ENCODE data around the gene ROR2.

- TF ChIP-seq, protein P1, sequence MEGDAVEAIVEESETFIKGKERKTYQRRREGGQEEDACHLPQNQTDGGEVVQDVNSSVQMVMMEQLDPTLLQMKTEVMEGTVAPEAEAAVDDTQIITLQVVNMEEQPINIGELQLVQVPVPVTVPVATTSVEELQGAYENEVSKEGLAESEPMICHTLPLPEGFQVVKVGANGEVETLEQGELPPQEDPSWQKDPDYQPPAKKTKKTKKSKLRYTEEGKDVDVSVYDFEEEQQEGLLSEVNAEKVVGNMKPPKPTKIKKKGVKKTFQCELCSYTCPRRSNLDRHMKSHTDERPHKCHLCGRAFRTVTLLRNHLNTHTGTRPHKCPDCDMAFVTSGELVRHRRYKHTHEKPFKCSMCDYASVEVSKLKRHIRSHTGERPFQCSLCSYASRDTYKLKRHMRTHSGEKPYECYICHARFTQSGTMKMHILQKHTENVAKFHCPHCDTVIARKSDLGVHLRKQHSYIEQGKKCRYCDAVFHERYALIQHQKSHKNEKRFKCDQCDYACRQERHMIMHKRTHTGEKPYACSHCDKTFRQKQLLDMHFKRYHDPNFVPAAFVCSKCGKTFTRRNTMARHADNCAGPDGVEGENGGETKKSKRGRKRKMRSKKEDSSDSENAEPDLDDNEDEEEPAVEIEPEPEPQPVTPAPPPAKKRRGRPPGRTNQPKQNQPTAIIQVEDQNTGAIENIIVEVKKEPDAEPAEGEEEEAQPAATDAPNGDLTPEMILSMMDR (IDR thresholded peaks at IDR 0.05; ENCODE audit: low read depth, low read length, missing input control) = no peak
- TF ChIP-seq, protein P2, sequence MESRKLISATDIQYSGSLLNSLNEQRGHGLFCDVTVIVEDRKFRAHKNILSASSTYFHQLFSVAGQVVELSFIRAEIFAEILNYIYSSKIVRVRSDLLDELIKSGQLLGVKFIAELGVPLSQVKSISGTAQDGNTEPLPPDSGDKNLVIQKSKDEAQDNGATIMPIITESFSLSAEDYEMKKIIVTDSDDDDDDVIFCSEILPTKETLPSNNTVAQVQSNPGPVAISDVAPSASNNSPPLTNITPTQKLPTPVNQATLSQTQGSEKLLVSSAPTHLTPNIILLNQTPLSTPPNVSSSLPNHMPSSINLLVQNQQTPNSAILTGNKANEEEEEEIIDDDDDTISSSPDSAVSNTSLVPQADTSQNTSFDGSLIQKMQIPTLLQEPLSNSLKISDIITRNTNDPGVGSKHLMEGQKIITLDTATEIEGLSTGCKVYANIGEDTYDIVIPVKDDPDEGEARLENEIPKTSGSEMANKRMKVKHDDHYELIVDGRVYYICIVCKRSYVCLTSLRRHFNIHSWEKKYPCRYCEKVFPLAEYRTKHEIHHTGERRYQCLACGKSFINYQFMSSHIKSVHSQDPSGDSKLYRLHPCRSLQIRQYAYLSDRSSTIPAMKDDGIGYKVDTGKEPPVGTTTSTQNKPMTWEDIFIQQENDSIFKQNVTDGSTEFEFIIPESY (IDR thresholded peaks at IDR 0.05) = no peak
- TF ChIP-seq EGR1 (IDR thresholded peaks at IDR 0.05; ENCODE audit: low read depth in 2 of 2) = no peak
- no peak for TF ChIP-seq ATF3 (IDR thresholded peaks at IDR 0.05)
- no peak for TF ChIP-seq RAD21 (IDR thresholded peaks at IDR 0.05)
- no peak for TF ChIP-seq TAF1 (conservative IDR thresholded peaks at IDR 0.05)
- no peak for TF ChIP-seq SP1 (IDR thresholded peaks at IDR 0.05)
These were observed 38.4 kb downstream of the ROR2 start for GRCh38 chr9:91911657-91912056.

Measured in liver (tissue), 3 donors.